ENCODE data around the gene LARGE1.
"Not testable (repeated sequence)": the region's sequence is repeated elsewhere in the genome, so short reads cannot be mapped to it uniquely, and the experiment has no call there.

The LARGE1 gene

GRCh38 chr22:33865996-33866395 is 54.3 kb downstream of the LARGE1 start:
- no peaks in the 10 kb centered on the region for H3K27me3 ChIP-seq (ENCODE audit: control insufficient read depth, insufficient read depth, low read length)
- no peaks in the 10 kb centered on the region for H3K9me3 ChIP-seq (ENCODE audit: control insufficient read depth, insufficient read depth, low read length)
- no peaks in the 10 kb centered on the region for H3K36me3 ChIP-seq (ENCODE audit: control insufficient read depth, insufficient read depth, low read length)
- no peak overlapping the region for H3K4me3 ChIP-seq (ENCODE audit: low read depth, low read length)
- no peak overlapping the region for H3K9ac ChIP-seq (ENCODE audit: low read depth, low read length)
- peaks cover 3% of the 10 kb centered on the region for H3K4me1 ChIP-seq (ENCODE audit: control insufficient read depth, insufficient read depth, low read length)

- Histone ChIP-seq H3K9me3 (ENCODE audit: control insufficient read depth, insufficient read depth, low read length) (no peaks in the 10 kb centered on the region), H3K4me1 (ENCODE audit: control insufficient read depth, insufficient read depth, low read length) (peaks cover 3% of the 10 kb centered on the region), H3K27me3 (ENCODE audit: control insufficient read depth, insufficient read depth, low read length) (no peaks in the 10 kb centered on the region), H3K9ac (ENCODE audit: low read depth, low read length) (no peak overlapping the region), H3K4me3 (ENCODE audit: low read depth, low read length) (no peak overlapping the region), H3K36me3 (ENCODE audit: control insufficient read depth, insufficient read depth, low read length) (no peaks in the 10 kb centered on the region)
Measured at GRCh38 chr22:33865248-33865647, 55.0 kb downstream of the LARGE1 start.

GRCh38 chr22:33864723-33865130 is 55.5 kb downstream of the LARGE1 start:
- no peak overlapping the region for H3K4me3 ChIP-seq (ENCODE audit: low read depth, low read length)
- H3K36me3 ChIP-seq (ENCODE audit: control insufficient read depth, insufficient read depth, low read length), result no peaks in the 10 kb centered on the region
- no peak overlapping the region for H3K9ac ChIP-seq (ENCODE audit: low read depth, low read length)
- no peaks in the 10 kb centered on the region for H3K27me3 ChIP-seq (ENCODE audit: control insufficient read depth, insufficient read depth, low read length)
- H3K9me3 ChIP-seq (ENCODE audit: control insufficient read depth, insufficient read depth, low read length), result no peaks in the 10 kb centered on the region
- H3K4me1 ChIP-seq (ENCODE audit: control insufficient read depth, insufficient read depth, low read length), result peaks cover 3% of the 10 kb centered on the region

GRCh38 chr22:33861216-33861875 is 58.9 kb downstream of the LARGE1 start:
- no peak overlapping the region for H3K4me3 ChIP-seq (ENCODE audit: low read depth, low read length)
- H3K4me1 ChIP-seq (ENCODE audit: control insufficient read depth, insufficient read depth, low read length), result no peaks in the 10 kb centered on the region
- no peaks in the 10 kb centered on the region for H3K36me3 ChIP-seq (ENCODE audit: control insufficient read depth, insufficient read depth, low read length)
- H3K27me3 ChIP-seq (ENCODE audit: control insufficient read depth, insufficient read depth, low read length), result no peaks in the 10 kb centered on the region
- no peaks in the 10 kb centered on the region for H3K9me3 ChIP-seq (ENCODE audit: control insufficient read depth, insufficient read depth, low read length)
- H3K9ac ChIP-seq (ENCODE audit: low read depth, low read length), result no peak overlapping the region

- Histone ChIP-seq H3K36me3 (ENCODE audit: control insufficient read depth, insufficient read depth, low read length) (no peaks in the 10 kb centered on the region), H3K4me3 (ENCODE audit: low read depth, low read length) (no peak overlapping the region), H3K27me3 (ENCODE audit: control insufficient read depth, insufficient read depth, low read length) (no peaks in the 10 kb centered on the region), H3K4me1 (ENCODE audit: control insufficient read depth, insufficient read depth, low read length) (no peaks in the 10 kb centered on the region), H3K9ac (ENCODE audit: low read depth, low read length) (no peak overlapping the region), H3K9me3 (ENCODE audit: control insufficient read depth, insufficient read depth, low read length) (no peaks in the 10 kb centered on the region)
Measured at GRCh38 chr22:33860386-33860785, 59.9 kb downstream of the LARGE1 start.

GRCh38 chr22:33859311-33859710 is 61.0 kb downstream of the LARGE1 start:
- no peaks in the 10 kb centered on the region for H3K27me3 ChIP-seq (ENCODE audit: control insufficient read depth, insufficient read depth, low read length)
- H3K4me1 ChIP-seq (ENCODE audit: control insufficient read depth, insufficient read depth, low read length), result no peaks in the 10 kb centered on the region
- no peaks in the 10 kb centered on the region for H3K9me3 ChIP-seq (ENCODE audit: control insufficient read depth, insufficient read depth, low read length)
- H3K9ac ChIP-seq (ENCODE audit: low read depth, low read length), result no peak overlapping the region
- no peak overlapping the region for H3K4me3 ChIP-seq (ENCODE audit: low read depth, low read length)
- H3K36me3 ChIP-seq (ENCODE audit: control insufficient read depth, insufficient read depth, low read length), result no peaks in the 10 kb centered on the region

GRCh38 chr22:33858653-33859052 is 61.6 kb downstream of the LARGE1 start:
- not testable (repeated sequence) for H3K27me3 ChIP-seq (ENCODE audit: control insufficient read depth, insufficient read depth, low read length); H3K4me1 ChIP-seq (ENCODE audit: control insufficient read depth, insufficient read depth, low read length); H3K4me3 ChIP-seq (ENCODE audit: low read depth, low read length); H3K9me3 ChIP-seq (ENCODE audit: control insufficient read depth, insufficient read depth, low read length); H3K9ac ChIP-seq (ENCODE audit: low read depth, low read length); H3K36me3 ChIP-seq (ENCODE audit: control insufficient read depth, insufficient read depth, low read length)

GRCh38 chr22:33857767-33858166 is 62.5 kb downstream of the LARGE1 start:
- not testable (repeated sequence) for H3K9ac ChIP-seq (ENCODE audit: low read depth, low read length); H3K36me3 ChIP-seq (ENCODE audit: control insufficient read depth, insufficient read depth, low read length); H3K27me3 ChIP-seq (ENCODE audit: control insufficient read depth, insufficient read depth, low read length); H3K9me3 ChIP-seq (ENCODE audit: control insufficient read depth, insufficient read depth, low read length); H3K4me3 ChIP-seq (ENCODE audit: low read depth, low read length)
- H3K4me1 ChIP-seq (ENCODE audit: control insufficient read depth, insufficient read depth, low read length), result peaks cover 13% of the 10 kb centered on the region

GRCh38 chr22:33854724-33855123 is 65.6 kb downstream of the LARGE1 start:
- Histone ChIP-seq H3K27me3 (ENCODE audit: control insufficient read depth, insufficient read depth, low read length) (no peaks in the 10 kb centered on the region), H3K4me1 (ENCODE audit: control insufficient read depth, insufficient read depth, low read length) (peaks cover 37% of the 10 kb centered on the region), H3K4me3 (ENCODE audit: low read depth, low read length) (no peak overlapping the region), H3K36me3 (ENCODE audit: control insufficient read depth, insufficient read depth, low read length) (no peaks in the 10 kb centered on the region), H3K9me3 (ENCODE audit: control insufficient read depth, insufficient read depth, low read length) (no peaks in the 10 kb centered on the region), H3K9ac (ENCODE audit: low read depth, low read length) (no peak overlapping the region)

- peaks cover 46% of the 10 kb centered on the region for H3K4me1 ChIP-seq (ENCODE audit: control insufficient read depth, insufficient read depth, low read length)
- no peaks in the 10 kb centered on the region for H3K36me3 ChIP-seq (ENCODE audit: control insufficient read depth, insufficient read depth, low read length)
- no peaks in the 10 kb centered on the region for H3K9me3 ChIP-seq (ENCODE audit: control insufficient read depth, insufficient read depth, low read length)
- H3K9ac ChIP-seq (ENCODE audit: low read depth, low read length), result no peak overlapping the region
- no peaks in the 10 kb centered on the region for H3K27me3 ChIP-seq (ENCODE audit: control insufficient read depth, insufficient read depth, low read length)
- no peak overlapping the region for H3K4me3 ChIP-seq (ENCODE audit: low read depth, low read length)
Measured at GRCh38 chr22:33853200-33854097, 66.8 kb downstream of the LARGE1 start.

- no peaks in the 10 kb centered on the region for H3K9me3 ChIP-seq (ENCODE audit: control insufficient read depth, insufficient read depth, low read length)
- H3K4me1 ChIP-seq (ENCODE audit: control insufficient read depth, insufficient read depth, low read length), result peaks cover 59% of the 10 kb centered on the region
- no peak overlapping the region for H3K4me3 ChIP-seq (ENCODE audit: low read depth, low read length)
- H3K27me3 ChIP-seq (ENCODE audit: control insufficient read depth, insufficient read depth, low read length), result no peaks in the 10 kb centered on the region
- no peaks in the 10 kb centered on the region for H3K36me3 ChIP-seq (ENCODE audit: control insufficient read depth, insufficient read depth, low read length)
- no peak overlapping the region for H3K9ac ChIP-seq (ENCODE audit: low read depth, low read length)
Measured at GRCh38 chr22:33851821-33852384, 68.4 kb downstream of the LARGE1 start.

- Histone ChIP-seq H3K4me3 (ENCODE audit: low read depth, low read length) (no peak overlapping the region), H3K9ac (ENCODE audit: low read depth, low read length) (peak overlapping the region; percentile 51), H3K27me3 (ENCODE audit: control insufficient read depth, insufficient read depth, low read length) (no peaks in the 10 kb centered on the region), H3K9me3 (ENCODE audit: control insufficient read depth, insufficient read depth, low read length) (no peaks in the 10 kb centered on the region), H3K36me3 (ENCODE audit: control insufficient read depth, insufficient read depth, low read length) (no peaks in the 10 kb centered on the region), H3K4me1 (ENCODE audit: control insufficient read depth, insufficient read depth, low read length) (peaks cover 59% of the 10 kb centered on the region)
Measured at GRCh38 chr22:33851240-33851639, 69.0 kb downstream of the LARGE1 start.

Data from iPS-15b (cell line).